Stimulated activated naive B cell treated with anti-CD40 and anti-IgM and Interleukin-4, amounts not matched to agents 10 μg/mL and 1 μg/mL and 100 μg/mL, for 72 hours (primary cell): ENCODE data around the gene N4BP2L1.

ENCODE experiments used
- ATAC-seq, 2 donors: fragments of 150-1000 bp; cut with Tn5 transposase; replicated peaks; 2 replicates each; pipeline ENCODE4 v1.10.0; 2021; ENCODE audit warnings: moderate library complexity in 1 of 2
- DNase-seq: peaks from one replicate; pipeline ENCODE4 v3.0.0; 2021
- H3K27ac Mint-ChIP-seq: one replicate; pipeline ENCODE4 v1.8.0; 2022; ENCODE audit warnings: mild to moderate bottlenecking, mixed read lengths
- H3K27me3 Mint-ChIP-seq, 2 donors: one replicate each; pipeline ENCODE4 v1.8.0; 2022; ENCODE audit warnings: mixed read lengths in 2 of 2
- H3K36me3 Mint-ChIP-seq, 2 donors: one replicate each; pipeline ENCODE4 v1.8.0; 2022; ENCODE audit warnings: mixed read lengths in 2 of 2, mild to moderate bottlenecking in 1 of 2
- H3K4me1 Mint-ChIP-seq, 2 donors: one replicate each; pipeline ENCODE4 v1.8.0; 2022; ENCODE audit warnings: mixed read lengths in 2 of 2, mild to moderate bottlenecking in 1 of 2
- H3K4me3 Mint-ChIP-seq, 2 donors: one replicate each; pipeline ENCODE4 v1.8.0; 2022; ENCODE audit warnings: mild to moderate bottlenecking in 2 of 2, mixed read lengths in 2 of 2, moderate library complexity in 1 of 2
- H3K9me3 Mint-ChIP-seq, 2 donors: one replicate each; pipeline ENCODE4 v1.8.0; 2022; ENCODE audit warnings: mixed read lengths in 2 of 2, mild to moderate bottlenecking in 1 of 2

Gene N4BP2L1

DNA sequence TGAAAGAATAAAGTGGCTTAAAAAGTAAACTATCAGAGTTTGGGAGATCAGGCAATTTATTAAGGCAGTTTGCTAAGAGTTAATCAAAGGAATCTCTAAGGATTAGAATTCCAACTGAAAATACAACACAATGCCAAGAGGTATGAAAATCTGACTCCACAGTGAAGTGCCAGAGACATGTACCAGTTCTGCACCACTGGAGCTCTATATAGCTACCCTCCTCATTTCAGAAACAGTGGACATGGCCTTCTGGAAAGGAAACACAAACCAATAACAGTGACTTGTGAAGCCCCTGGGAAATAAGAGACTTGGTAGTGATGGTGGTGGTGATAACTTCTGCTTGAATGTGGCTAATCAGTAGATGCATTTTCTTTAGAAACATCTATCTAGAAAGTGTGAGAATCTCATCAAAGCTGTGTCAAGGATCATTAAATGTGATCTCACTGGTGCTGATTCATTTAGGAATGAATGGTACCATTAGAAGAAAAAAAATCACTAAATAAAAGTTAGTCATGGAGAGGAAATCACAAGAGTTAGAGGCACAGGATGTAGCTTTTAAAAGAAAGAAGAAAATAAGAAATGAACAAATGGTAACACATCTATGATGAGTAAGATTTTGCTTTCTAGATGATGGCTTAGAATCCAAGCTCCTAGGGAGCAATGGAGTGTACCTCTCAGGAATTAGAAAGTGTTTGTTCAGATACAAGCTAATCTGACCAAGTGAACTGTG lies 20.1 kb upstream of the N4BP2L1 start:
- ATAC-seq (no peak), DNase-seq (no peak)
- Mint-ChIP-seq H3K27me3 (no peaks in the 10 kb centered on the region), H3K36me3 (peaks cover 4 to 12% of the 10 kb centered on the region in 2 donors), H3K4me1 (peaks cover 7 to 11% of the 10 kb centered on the region in 2 donors), H3K9me3 (peaks cover 3 to 7% of the 10 kb centered on the region in 2 donors), H3K4me3 (no peak overlapping the region), H3K27ac (no peak overlapping the region)

GRCh38 chr13:32446773-32447465 lies 19.0 kb upstream of the N4BP2L1 start:
- H3K27me3 Mint-ChIP-seq: no peaks in the 10 kb centered on the region
- no peak for ATAC-seq
- peaks cover 3 to 7% of the 10 kb centered on the region in 2 donors for H3K9me3 Mint-ChIP-seq
- H3K4me1 Mint-ChIP-seq: peaks cover 10 to 21% of the 10 kb centered on the region in 2 donors
- no peak overlapping the region for H3K4me3 Mint-ChIP-seq
- H3K27ac Mint-ChIP-seq: no peak overlapping the region
- peaks cover 4 to 10% of the 10 kb centered on the region in 2 donors for H3K36me3 Mint-ChIP-seq
- DNase-seq: no peak

- Mint-ChIP-seq H3K36me3 (peaks cover 4 to 9% of the 10 kb centered on the region in 2 donors), H3K27ac (no peak overlapping the region), H3K4me1 (peaks cover 10 to 21% of the 10 kb centered on the region in 2 donors), H3K9me3 (peaks cover 3 to 5% of the 10 kb centered on the region in 2 donors), H3K4me3 (no peak overlapping the region), H3K27me3 (no peaks in the 10 kb centered on the region)
- DNase-seq (no peak), ATAC-seq (no peak)
These were observed 18.3 kb upstream of the N4BP2L1 start for GRCh38 chr13:32446220-32446619.

DNA sequence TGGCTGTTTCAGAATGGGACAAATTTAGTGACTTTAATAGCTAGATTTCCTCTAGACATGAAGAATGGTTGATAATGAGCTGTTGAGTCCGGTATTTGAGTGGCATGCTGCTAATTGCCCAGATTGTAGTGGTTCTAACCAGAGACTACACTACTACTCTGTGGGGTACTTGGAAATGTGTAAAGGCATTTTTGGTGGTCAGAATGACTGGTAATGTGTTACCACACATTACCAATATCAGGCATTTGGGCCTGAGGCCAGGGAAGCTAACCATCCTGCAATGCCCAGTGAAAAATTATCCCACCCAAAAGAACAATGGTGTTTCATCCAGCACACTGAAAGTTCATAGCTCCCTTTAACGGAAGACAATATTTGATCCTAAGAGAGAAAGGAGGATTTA lies 17.5 kb upstream of the N4BP2L1 start:
- Mint-ChIP-seq H3K36me3 (peaks cover 0 to 3% of the 10 kb centered on the region in 2 donors), H3K4me1 (peaks cover 10 to 21% of the 10 kb centered on the region in 2 donors), H3K27ac (no peak overlapping the region), H3K27me3 (no peaks in the 10 kb centered on the region), H3K4me3 (no peak overlapping the region), H3K9me3 (no peaks in the 10 kb centered on the region)
- no peak for DNase-seq
- no peak for ATAC-seq

DNA sequence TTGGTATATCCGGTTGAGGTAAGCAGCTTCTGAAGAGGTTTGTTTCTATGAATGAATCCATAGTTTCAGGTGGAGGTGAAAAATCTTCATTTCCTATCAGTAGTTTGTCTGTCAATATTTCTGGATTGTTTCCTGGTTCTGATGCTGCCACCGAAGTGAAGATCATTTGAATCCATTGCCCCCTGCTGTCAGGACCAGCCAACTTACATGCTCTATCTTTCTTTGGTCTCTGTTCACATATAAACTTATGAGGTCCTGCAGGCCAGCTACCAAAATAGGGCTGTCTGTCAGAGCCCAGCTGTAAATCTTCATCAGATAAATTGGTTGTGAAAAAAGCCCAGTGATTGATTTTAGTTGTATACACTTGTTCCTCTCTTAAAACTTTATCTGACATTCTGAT lies 15.2 kb upstream of the N4BP2L1 start:
- Mint-ChIP-seq H3K9me3 (no peaks in the 10 kb centered on the region), H3K27me3 (no peaks in the 10 kb centered on the region), H3K4me3 (no peak overlapping the region), H3K36me3 (peaks cover 3 to 7% of the 10 kb centered on the region in 2 donors), H3K4me1 (peaks cover 10 to 21% of the 10 kb centered on the region in 2 donors), H3K27ac (peak overlapping the region; percentile 88)
- DNase-seq (peak; percentile 6), ATAC-seq (peak; percentile 71 to 83)

GRCh38 chr13:32438871-32439270 lies 10.9 kb upstream of the N4BP2L1 start:
- DNase-seq (no peak), ATAC-seq (no peak)
- Mint-ChIP-seq H3K9me3 (no peaks in the 10 kb centered on the region), H3K4me1 (peaks cover 7 to 18% of the 10 kb centered on the region in 2 donors), H3K36me3 (peaks cover 5 to 12% of the 10 kb centered on the region in 2 donors), H3K27ac (no peak overlapping the region), H3K27me3 (no peaks in the 10 kb centered on the region), H3K4me3 (no peak overlapping the region)

DNA sequence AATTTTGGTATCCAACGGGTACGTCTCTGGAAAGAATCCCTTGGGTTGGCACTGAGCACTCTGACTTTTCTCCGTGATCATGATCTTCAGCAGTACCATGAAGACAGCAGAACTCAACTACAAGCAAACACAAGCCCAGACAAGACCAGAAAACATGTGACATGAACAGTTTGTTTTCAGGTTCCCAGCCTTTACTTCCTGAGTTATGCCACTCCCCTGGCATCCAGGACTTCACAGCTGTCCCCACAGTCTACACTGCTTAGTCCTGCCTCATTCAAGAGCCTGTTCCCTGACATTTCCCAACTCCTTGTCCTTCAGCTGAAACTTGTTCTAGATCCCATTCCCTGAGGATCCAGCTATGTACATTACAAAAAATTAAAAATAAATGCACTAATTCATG lies 4.9 kb upstream of the N4BP2L1 start:
- ATAC-seq (no peak), DNase-seq (no peak)
- H3K27me3 Mint-ChIP-seq: no peaks in the 10 kb centered on the region
- H3K27ac Mint-ChIP-seq: no peak overlapping the region
- H3K36me3 Mint-ChIP-seq: peaks cover 2 to 13% of the 10 kb centered on the region in 2 donors
- no peak overlapping the region for H3K4me3 Mint-ChIP-seq
- H3K9me3 Mint-ChIP-seq: no peaks in the 10 kb centered on the region
- H3K4me1 Mint-ChIP-seq: peaks cover 12 to 14% of the 10 kb centered on the region in 2 donors

DNA sequence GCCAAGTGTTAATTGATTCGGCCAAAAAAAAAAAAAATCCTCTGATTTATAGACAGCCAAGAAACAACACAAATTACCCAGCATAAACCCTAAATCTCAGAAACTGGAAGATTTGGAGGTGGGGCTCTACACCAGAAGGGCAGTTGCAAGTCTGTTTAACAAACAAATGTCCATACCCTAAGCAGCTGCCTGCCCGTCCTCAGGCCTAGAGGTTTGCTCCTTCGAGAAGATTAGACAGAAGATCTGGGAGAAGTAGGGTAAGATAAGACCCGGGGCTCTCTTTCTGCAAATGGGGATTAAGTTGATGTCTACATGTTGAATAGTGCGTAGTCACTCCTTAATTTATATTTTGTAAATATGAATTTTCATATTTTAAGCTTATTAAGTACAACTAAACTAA lies 3.4 kb upstream of the N4BP2L1 start:
- ATAC-seq (no peak), DNase-seq (no peak)
- no peaks in the 10 kb centered on the region for H3K27me3 Mint-ChIP-seq
- no peaks in the 10 kb centered on the region for H3K9me3 Mint-ChIP-seq
- H3K36me3 Mint-ChIP-seq: peaks cover 6 to 20% of the 10 kb centered on the region in 2 donors
- H3K4me1 Mint-ChIP-seq: peaks cover 16 to 18% of the 10 kb centered on the region in 2 donors
- no peak overlapping the region for H3K27ac Mint-ChIP-seq
- no peak overlapping the region for H3K4me3 Mint-ChIP-seq

- peak overlapping the region in 1 of 2 donors; percentile 52 for H3K4me3 Mint-ChIP-seq
- no peaks in the 10 kb centered on the region for H3K9me3 Mint-ChIP-seq
- no peak for ATAC-seq
- H3K27me3 Mint-ChIP-seq: no peaks in the 10 kb centered on the region
- H3K4me1 Mint-ChIP-seq: peaks cover 26 to 28% of the 10 kb centered on the region in 2 donors
- H3K27ac Mint-ChIP-seq: peak overlapping the region; percentile 89
- peaks cover 12 to 24% of the 10 kb centered on the region in 2 donors for H3K36me3 Mint-ChIP-seq
- DNase-seq: no peak
These were observed 2.3 kb upstream of the N4BP2L1 start for GRCh38 chr13:32430018-32430747.

DNA sequence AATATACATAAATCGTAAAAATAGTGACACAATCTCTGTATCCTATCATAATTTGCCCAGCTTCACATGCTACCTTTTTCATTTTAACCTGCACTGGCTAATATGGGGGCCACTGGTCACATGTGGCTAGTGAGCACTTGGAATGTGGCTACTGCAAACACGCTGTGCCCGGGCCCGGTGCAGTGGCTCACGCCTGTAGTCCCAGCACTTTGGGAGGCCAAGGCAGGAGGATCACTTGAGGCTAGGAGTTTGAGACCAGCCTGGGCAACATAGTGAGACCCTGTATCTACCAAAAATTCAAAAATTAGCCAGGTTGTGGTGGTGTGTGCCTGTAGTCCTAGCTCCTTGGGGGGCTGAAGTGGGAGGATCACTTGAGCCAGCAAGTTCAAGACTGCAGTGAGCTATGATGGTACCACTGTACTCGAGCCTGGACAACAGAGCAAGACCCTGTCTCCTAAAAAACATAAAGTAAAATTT lies 1.5 kb upstream of the N4BP2L1 start:
- no peak for DNase-seq
- H3K27me3 Mint-ChIP-seq: no peaks in the 10 kb centered on the region
- H3K9me3 Mint-ChIP-seq: no peaks in the 10 kb centered on the region
- H3K4me1 Mint-ChIP-seq: peaks cover 28 to 31% of the 10 kb centered on the region in 2 donors
- no peak overlapping the region for H3K4me3 Mint-ChIP-seq
- ATAC-seq: no peak
- peaks cover 13 to 25% of the 10 kb centered on the region in 2 donors for H3K36me3 Mint-ChIP-seq
- peak overlapping the region; percentile 100 for H3K27ac Mint-ChIP-seq

DNA sequence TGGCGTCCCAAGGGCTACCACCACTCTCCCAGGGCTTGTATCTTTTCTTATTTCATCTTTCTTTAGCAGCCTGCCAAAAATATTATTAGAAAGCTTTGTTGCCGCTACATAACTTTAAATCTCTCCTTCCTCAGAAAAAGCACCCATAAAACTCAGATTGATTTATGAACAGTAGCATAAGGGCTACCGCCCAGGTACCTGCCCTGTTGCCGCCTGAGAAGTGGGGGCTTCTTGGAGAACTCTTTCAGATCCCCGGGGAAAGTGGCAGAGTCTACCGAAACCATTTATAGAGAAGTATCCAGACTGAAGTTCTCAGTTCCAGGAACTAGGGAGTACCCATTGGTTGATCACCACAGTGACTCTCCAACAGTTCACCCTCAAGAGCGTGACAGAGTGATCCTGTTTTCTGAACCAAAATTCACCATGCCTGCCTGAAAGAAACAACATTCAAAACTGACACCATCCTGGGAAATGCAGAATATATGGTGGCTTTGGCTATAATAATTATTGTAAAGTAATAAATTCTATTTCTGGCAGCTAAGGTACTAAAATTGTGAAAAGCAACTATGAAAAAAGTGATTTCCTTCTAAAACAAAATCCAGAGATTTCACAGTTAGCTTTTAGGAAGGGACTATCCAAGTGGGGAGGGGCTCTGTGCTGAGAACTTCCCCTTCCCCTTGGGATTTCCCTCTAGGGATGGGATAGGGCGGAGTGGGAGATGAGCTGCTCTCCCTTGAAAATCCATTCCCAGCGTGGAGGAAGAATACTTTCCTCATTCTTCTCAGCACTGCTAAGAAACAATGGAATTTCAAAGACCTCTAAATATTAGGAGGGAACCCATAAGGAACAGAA lies 877 bp upstream of the N4BP2L1 start:
- peaks cover 33 to 37% of the 10 kb centered on the region in 2 donors for H3K4me1 Mint-ChIP-seq
- no peaks in the 10 kb centered on the region for H3K27me3 Mint-ChIP-seq
- peak; percentile 49 for DNase-seq
- H3K36me3 Mint-ChIP-seq: peaks cover 17 to 32% of the 10 kb centered on the region in 2 donors
- ATAC-seq: peak; percentile 47 to 56
- H3K4me3 Mint-ChIP-seq: peak overlapping the region; percentile 91 to 100
- H3K27ac Mint-ChIP-seq: peak overlapping the region; percentile 100
- no peaks in the 10 kb centered on the region for H3K9me3 Mint-ChIP-seq

DNA sequence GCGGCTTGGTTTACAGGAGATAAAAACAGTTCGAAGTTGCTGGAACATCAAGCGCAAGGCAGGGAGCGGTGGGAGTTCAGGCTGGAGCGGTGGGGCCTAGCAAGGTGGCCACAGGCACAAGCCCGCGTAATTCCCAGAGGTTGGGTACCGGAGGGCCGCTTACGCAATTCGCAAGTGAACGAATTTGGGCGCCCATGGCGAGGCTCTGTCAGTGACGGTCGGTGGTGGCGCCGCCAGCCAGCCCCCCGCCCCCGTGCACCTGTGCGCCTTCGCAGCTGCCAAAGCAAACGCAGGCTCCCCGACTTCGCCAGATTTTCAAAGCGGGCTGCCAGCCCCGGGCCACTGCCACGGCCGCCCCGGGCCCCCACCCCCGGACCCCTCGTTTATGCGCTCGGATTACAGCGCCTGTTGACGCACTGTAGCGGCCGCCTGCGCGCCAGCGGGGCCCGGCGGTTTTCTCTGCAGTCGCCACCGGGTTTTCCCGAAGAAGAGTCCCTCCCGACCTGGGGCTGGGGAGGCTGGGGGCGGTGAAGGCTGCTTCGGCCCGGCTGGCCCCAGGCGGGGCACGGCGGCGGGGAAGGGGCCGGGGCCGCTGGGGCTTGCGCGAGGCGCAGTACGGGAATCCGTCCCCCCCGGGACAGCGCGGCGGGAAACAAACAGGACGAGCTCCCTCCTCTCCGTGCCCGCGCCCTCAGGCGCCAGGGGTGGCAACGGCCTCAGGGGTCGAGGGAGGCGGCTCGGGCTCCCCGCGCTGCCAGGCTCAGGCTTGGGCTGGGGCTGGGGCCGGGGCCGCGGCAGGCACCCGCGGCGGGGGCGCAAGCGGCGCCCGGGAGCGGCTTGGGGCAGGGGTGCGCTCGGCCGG lies 709 bp downstream of the N4BP2L1 start:
- H3K27ac Mint-ChIP-seq: peak overlapping the region; percentile 100
- ATAC-seq: peak; percentile 23 to 29
- peak; percentile 58 for DNase-seq
- H3K4me1 Mint-ChIP-seq: peaks cover 41 to 52% of the 10 kb centered on the region in 2 donors
- no peaks in the 10 kb centered on the region for H3K9me3 Mint-ChIP-seq
- H3K4me3 Mint-ChIP-seq: peak overlapping the region; percentile 99 to 100
- H3K27me3 Mint-ChIP-seq: no peaks in the 10 kb centered on the region
- peaks cover 22 to 40% of the 10 kb centered on the region in 2 donors for H3K36me3 Mint-ChIP-seq
